Activated T-helper 2 cell treated with anti-CD3 and anti-CD28 coated beads, Interferon-gamma antibody, Interleukin-2, Interleukin-4, amounts not matched to agents 10 μg/mL and 5 μg/mL and 100 μg/mL, durations not matched to agents 14 hours and 24 hours and 36 hours (primary cell): ENCODE measurements around the gene NUDT17. TPM values are rescaled to one million over a fixed set of nuclear protein-coding genes. Genes with fewer than 3 reads are reported as not detected.
"Not testable (repeated sequence)": the region's sequence is repeated elsewhere in the genome, so short reads cannot be mapped to it uniquely, and the experiment has no call there.

Experiments used
- DNase-seq: peaks from one replicate; pipeline ENCODE4 v3.0.0; 2021; ENCODE audit warnings: low spot score
- H3K27ac Mint-ChIP-seq: one replicate; pipeline ENCODE4 v1.8.0; 2021; ENCODE audit warnings: mixed read lengths
- H3K27me3 Mint-ChIP-seq: one replicate; pipeline ENCODE4 v1.8.0; 2021; ENCODE audit warnings: low read depth, mixed read lengths
- H3K36me3 Mint-ChIP-seq: one replicate; pipeline ENCODE4 v1.8.0; 2021; ENCODE audit warnings: low read depth, mixed read lengths
- H3K4me1 Mint-ChIP-seq: one replicate; pipeline ENCODE4 v1.8.0; 2021; ENCODE audit warnings: low read depth, mixed read lengths
- H3K4me3 Mint-ChIP-seq: one replicate; pipeline ENCODE4 v1.8.0; 2021; ENCODE audit warnings: low read depth, mild to moderate bottlenecking, moderate library complexity, mixed read lengths
- H3K9me3 Mint-ChIP-seq: one replicate; pipeline ENCODE4 v1.8.0; 2021; ENCODE audit warnings: mixed read lengths
- intact Hi-C: fragments of 100-400 bp; cut with micrococcal nuclease; formaldehyde crosslinking; loops from one replicate; pipeline ENCODE4 v1.15.1; 2023
- total RNA-seq: library from RNA; stranded (reverse); gene quantifications from 2 replicates; pipeline ENCODE4 v1.2.3, GENCODE V29; 2022

Gene NUDT17
- total RNA-seq, 1 donor from 2014 or later: 3.4 TPM

GRCh38 chr1:145824499-145824842, 21.0 kb upstream of the NUDT17 start:
- intact Hi-C loops: loop anchor here (1.0 kb wide), 1 partner anchor 35 kb away; the partner anchor contains the start of gene PIAS3
- Mint-ChIP-seq H3K36me3 (peaks cover 37% of the 10 kb centered on the region), H3K9me3 (no peaks in the 10 kb centered on the region), H3K27me3 (no peaks in the 10 kb centered on the region), H3K4me3 (peak overlapping the region; percentile 99), H3K4me1 (peaks cover 27% of the 10 kb centered on the region), H3K27ac (peak overlapping the region; percentile 95)
- DNase-seq: no peak

- Mint-ChIP-seq H3K27me3 (no peaks in the 10 kb centered on the region), H3K4me3 (peak overlapping the region; percentile 99), H3K9me3 (no peaks in the 10 kb centered on the region), H3K27ac (peak overlapping the region; percentile 54), H3K36me3 (peaks cover 51% of the 10 kb centered on the region), H3K4me1 (peaks cover 27% of the 10 kb centered on the region)
- DNase-seq: no peak
- intact Hi-C loops: no loop called here
Measured at GRCh38 chr1:145826030-145826429, 19.4 kb upstream of the NUDT17 start.

- Mint-ChIP-seq H3K9me3 (no peaks in the 10 kb centered on the region), H3K4me1 (peaks cover 27% of the 10 kb centered on the region), H3K4me3 (no peak overlapping the region), H3K27me3 (no peaks in the 10 kb centered on the region), H3K27ac (peak overlapping the region; percentile 69), H3K36me3 (peaks cover 66% of the 10 kb centered on the region)
- DNase-seq: no peak
- intact Hi-C loops: no loop called here
Measured at GRCh38 chr1:145827966-145828365, 17.5 kb upstream of the NUDT17 start.

- Mint-ChIP-seq H3K36me3 (peaks cover 70% of the 10 kb centered on the region), H3K27ac (peak overlapping the region; percentile 69), H3K27me3 (no peaks in the 10 kb centered on the region), H3K9me3 (no peaks in the 10 kb centered on the region), H3K4me3 (no peak overlapping the region), H3K4me1 (peaks cover 27% of the 10 kb centered on the region)
- intact Hi-C loops: no loop called here
- no peak for DNase-seq
Measured at GRCh38 chr1:145828367-145829026, 16.9 kb upstream of the NUDT17 start.

GRCh38 chr1:145830810-145831209, 14.6 kb upstream of the NUDT17 start:
- peaks cover 24% of the 10 kb centered on the region for H3K4me1 Mint-ChIP-seq
- H3K9me3 Mint-ChIP-seq, intact Hi-C loops, H3K27me3 Mint-ChIP-seq, H3K4me3 Mint-ChIP-seq, DNase-seq, H3K27ac Mint-ChIP-seq: not testable (repeated sequence)
- peaks cover 77% of the 10 kb centered on the region for H3K36me3 Mint-ChIP-seq

- no peak overlapping the region for H3K4me3 Mint-ChIP-seq
- H3K9me3 Mint-ChIP-seq: no peaks in the 10 kb centered on the region
- H3K36me3 Mint-ChIP-seq: peaks cover 67% of the 10 kb centered on the region
- H3K4me1 Mint-ChIP-seq: peaks cover 2% of the 10 kb centered on the region
- intact Hi-C loops: no loop called here
- no peak overlapping the region for H3K27ac Mint-ChIP-seq
- no peaks in the 10 kb centered on the region for H3K27me3 Mint-ChIP-seq
- no peak for DNase-seq
Measured at GRCh38 chr1:145837656-145838055, 7.8 kb upstream of the NUDT17 start.

- no peaks in the 10 kb centered on the region for H3K9me3 Mint-ChIP-seq
Measured at GRCh38 chr1:145843031-145843430, 2.4 kb upstream of the NUDT17 start.

GRCh38 chr1:145845144-145845513, 301 bp upstream of the NUDT17 start:
- Mint-ChIP-seq H3K36me3 (peaks cover 28% of the 10 kb centered on the region), H3K27ac (no peak overlapping the region), H3K9me3 (no peaks in the 10 kb centered on the region), H3K4me3 (no peak overlapping the region), H3K27me3 (no peaks in the 10 kb centered on the region), H3K4me1 (peaks cover 5% of the 10 kb centered on the region)
- intact Hi-C loops: loop anchor here (5.0 kb wide), 2 partner anchors 67 to 167 kb away; partner anchors contain the start of gene ITGA10
- no peak for DNase-seq

More at GRCh38 chr1:145843031-145843430, 2.4 kb upstream of the NUDT17 start:
- H3K36me3 Mint-ChIP-seq: peaks cover 35% of the 10 kb centered on the region
- DNase-seq: no peak
- H3K4me1 Mint-ChIP-seq: peaks cover 5% of the 10 kb centered on the region
- H3K27ac Mint-ChIP-seq: no peak overlapping the region
- no peaks in the 10 kb centered on the region for H3K27me3 Mint-ChIP-seq
- no peak overlapping the region for H3K4me3 Mint-ChIP-seq
- intact Hi-C loops: no loop called here

- Mint-ChIP-seq H3K9me3 (no peaks in the 10 kb centered on the region), H3K27me3 (no peaks in the 10 kb centered on the region)
- intact Hi-C loops: loop anchor here (5.0 kb wide), 2 partner anchors 66 to 166 kb away; partner anchors contain the start of gene ITGA10
Measured at GRCh38 chr1:145846201-145846612, 777 bp downstream of the NUDT17 start.

GRCh38 chr1:145847827-145848226, 2.4 kb downstream of the NUDT17 start:
- Mint-ChIP-seq H3K4me3 (no peak overlapping the region), H3K36me3 (peaks cover 23% of the 10 kb centered on the region), H3K4me1 (peaks cover 5% of the 10 kb centered on the region), H3K27me3 (no peaks in the 10 kb centered on the region), H3K9me3 (no peaks in the 10 kb centered on the region), H3K27ac (no peak overlapping the region)
- intact Hi-C loops: loop anchor here (5.0 kb wide), 2 partner anchors 64 to 164 kb away; partner anchors contain the start of gene ITGA10
- no peak for DNase-seq

More at GRCh38 chr1:145846201-145846612, 777 bp downstream of the NUDT17 start:
- H3K27ac Mint-ChIP-seq: peak overlapping the region; percentile 19
- DNase-seq: no peak
- H3K4me1 Mint-ChIP-seq: peaks cover 5% of the 10 kb centered on the region
- H3K4me3 Mint-ChIP-seq: no peak overlapping the region
- peaks cover 31% of the 10 kb centered on the region for H3K36me3 Mint-ChIP-seq

- Mint-ChIP-seq H3K27me3 (no peaks in the 10 kb centered on the region), H3K4me3 (no peak overlapping the region), H3K36me3 (peaks cover 28% of the 10 kb centered on the region), H3K27ac (no peak overlapping the region), H3K9me3 (no peaks in the 10 kb centered on the region), H3K4me1 (peaks cover 5% of the 10 kb centered on the region)
- intact Hi-C loops: loop anchor here (5.0 kb wide), 2 partner anchors 63 to 163 kb away; partner anchors contain the start of gene ITGA10
- DNase-seq: no peak
Measured at GRCh38 chr1:145849356-145850160, 4.1 kb downstream of the NUDT17 start.

- Mint-ChIP-seq H3K36me3 (peaks cover 31% of the 10 kb centered on the region), H3K9me3 (no peaks in the 10 kb centered on the region), H3K27ac (no peak overlapping the region), H3K4me1 (peaks cover 11% of the 10 kb centered on the region), H3K27me3 (no peaks in the 10 kb centered on the region), H3K4me3 (no peak overlapping the region)
- no peak for DNase-seq
- intact Hi-C loops: no loop called here
Measured at GRCh38 chr1:145855426-145855948, 10.1 kb downstream of the NUDT17 start.

- Mint-ChIP-seq H3K27me3 (peaks cover 4% of the 10 kb centered on the region), H3K4me1 (peaks cover 11% of the 10 kb centered on the region), H3K9me3 (no peaks in the 10 kb centered on the region), H3K27ac (no peak overlapping the region), H3K4me3 (no peak overlapping the region), H3K36me3 (peaks cover 22% of the 10 kb centered on the region)
- DNase-seq: no peak
- intact Hi-C loops: no loop called here
Measured at GRCh38 chr1:145857170-145857569, 11.7 kb downstream of the NUDT17 start.
